Measurements from ENCODE around the gene SELENOV.

Gene SELENOV

GRCh38 chr19:39524495-39524894 is 9.6 kb downstream of the SELENOV start:
- no peak for DNase-seq

DNA sequence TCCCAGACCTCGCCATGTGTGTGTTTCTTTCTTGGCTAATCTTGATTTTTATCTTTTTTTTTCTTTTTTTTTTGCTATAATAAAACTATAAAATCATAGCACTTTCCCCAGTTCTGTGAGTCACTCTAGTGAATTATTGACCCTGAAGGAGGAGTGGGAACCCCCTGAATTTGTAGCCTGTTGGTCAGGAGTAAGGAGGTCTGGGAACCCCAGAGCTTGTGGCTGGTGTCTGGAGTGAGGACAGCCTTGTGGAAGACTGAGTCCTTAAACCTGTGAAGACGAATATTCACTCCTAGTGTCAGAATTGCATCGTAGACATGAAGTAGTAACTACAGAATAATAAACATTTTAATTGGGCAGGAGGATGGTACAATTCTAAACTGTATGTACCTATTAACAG is 10.3 kb downstream of the SELENOV start:
- no peak for DNase-seq

- DNase-seq: no peak
Measured at GRCh38 chr19:39531834-39532232, 16.9 kb downstream of the SELENOV start.

- peak; percentile 93 for DNase-seq
Measured at GRCh38 chr19:39532233-39533002, 17.5 kb downstream of the SELENOV start, which contains the start of gene EID2B. Gene EID2B (minus strand): TSS chr19:39532852. CDS start chr19:39532802, 50 bp downstream.

GRCh38 chr19:39533003-39533512 is 18.1 kb downstream of the SELENOV start:
- DNase-seq: no peak

DNA sequence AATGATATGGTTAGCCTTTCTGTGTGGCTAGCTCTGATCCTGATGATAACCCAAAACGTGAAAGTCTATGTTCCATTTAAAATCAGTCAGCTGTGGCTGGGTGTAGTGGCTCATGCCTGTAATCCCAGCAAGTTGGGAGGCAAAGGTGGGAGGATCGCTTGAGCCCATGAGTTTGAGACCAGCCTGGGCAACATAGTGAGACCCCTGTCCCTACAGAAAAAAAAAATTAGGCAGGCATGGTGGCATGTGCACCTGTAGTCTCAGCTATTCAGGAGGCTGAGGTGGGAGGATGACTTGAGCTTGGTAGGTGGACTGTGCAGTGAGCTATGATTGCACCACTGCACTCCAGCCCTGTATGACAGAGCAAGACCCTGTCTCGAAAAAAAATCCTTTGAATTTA is 18.9 kb downstream of the SELENOV start:
- DNase-seq: no peak

DNA sequence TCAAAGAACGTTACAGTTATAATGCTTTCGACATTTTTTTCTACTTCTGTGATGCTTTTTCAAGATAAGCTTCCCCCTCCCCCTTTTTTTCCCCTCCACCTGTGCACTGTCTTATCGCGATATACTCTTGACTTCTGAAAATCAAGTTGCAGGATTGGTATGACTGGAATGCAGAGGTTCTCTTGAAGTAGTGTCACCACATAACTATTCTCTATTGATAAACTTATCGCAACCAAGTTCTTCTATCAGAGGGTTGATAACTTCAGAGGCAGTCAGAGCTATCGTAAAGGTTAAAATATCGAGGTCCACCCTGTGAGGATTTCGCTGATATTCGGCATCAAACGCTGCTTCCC is 24.2 kb downstream of the SELENOV start:
- DNase-seq: peak; percentile 44

- DNase-seq: peak; percentile 94
Measured at GRCh38 chr19:39539518-39540332, 24.8 kb downstream of the SELENOV start, which contains the start of gene EID2. Gene EID2 (minus strand): TSS chr19:39540161. CDS start chr19:39540079, 82 bp downstream.

GRCh38 chr19:39540333-39540673 is 25.4 kb downstream of the SELENOV start:
- DNase-seq: no peak

DNA sequence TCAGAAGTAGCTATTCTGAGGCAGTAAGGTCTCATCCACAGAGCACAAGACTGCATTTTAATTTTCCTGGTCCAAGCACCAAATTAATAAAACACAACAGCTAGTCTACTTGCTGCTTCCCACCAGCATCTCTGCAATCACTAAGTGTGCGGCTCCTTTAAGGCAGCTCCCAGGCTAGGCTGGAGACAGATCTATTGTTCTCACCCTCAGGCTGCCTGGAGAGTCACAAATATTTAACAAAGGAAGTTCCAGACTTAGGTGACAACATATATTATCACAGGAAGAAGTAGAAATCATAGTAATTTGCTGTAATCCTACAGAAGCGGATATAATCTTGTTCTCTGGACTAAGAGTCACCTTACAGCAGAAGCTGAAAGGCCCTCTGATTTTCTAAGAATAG is 27.3 kb downstream of the SELENOV start:
- no peak for DNase-seq

- no peak for DNase-seq
Measured at GRCh38 chr19:39543477-39543857, 28.5 kb downstream of the SELENOV start.

DNA sequence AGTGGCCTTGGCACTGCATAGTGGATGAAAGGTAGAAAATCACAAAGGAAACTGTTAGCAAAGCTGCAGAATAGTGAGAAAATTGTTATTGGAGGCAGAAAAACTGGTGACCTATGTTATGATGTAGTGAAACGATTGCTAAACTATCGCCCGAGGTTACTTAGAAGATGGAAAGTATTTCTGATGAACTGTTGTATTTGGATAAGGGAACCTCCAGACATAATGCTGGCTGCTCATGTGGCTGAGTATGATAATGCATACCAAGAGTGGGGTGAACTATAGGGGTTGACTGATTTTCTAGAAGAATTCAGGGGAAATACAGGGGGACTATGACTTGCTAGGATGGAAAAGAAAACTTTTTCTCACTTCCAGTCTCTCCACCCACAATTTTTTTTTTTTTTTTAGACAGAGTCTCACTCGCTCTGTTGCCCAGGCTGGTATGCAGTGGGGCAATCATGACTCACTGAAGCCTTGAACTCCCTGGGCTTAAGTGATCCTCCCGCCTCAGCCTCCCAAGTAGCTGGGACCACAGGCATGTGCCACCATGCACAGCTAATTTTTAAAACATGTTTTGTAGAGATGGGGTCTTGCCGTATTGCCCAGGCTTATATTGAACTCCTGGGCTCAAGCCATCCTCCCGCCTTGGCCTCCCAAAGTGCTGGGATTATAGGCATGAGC is 29.4 kb downstream of the SELENOV start:
- no peak for DNase-seq

DNA sequence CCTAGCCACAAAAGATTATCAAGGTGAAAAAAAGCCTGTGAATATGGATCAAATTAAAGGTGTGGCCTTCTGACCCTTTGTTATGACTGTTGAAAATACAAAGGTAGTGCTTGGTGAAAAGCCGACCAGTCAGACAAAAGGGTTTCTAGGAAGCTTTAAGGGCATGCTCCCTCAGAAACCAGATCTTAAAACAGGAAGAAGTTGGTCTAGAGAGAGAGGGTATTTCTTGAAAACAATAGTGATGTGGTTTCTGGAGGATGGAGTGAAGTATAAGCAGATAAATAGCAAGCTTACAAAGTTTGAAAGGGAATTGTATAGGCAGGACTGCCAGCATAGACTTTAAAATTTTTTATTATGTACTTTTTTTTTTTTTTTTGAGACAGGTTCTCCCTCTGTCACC is 30.0 kb downstream of the SELENOV start:
- DNase-seq: no peak

DNA sequence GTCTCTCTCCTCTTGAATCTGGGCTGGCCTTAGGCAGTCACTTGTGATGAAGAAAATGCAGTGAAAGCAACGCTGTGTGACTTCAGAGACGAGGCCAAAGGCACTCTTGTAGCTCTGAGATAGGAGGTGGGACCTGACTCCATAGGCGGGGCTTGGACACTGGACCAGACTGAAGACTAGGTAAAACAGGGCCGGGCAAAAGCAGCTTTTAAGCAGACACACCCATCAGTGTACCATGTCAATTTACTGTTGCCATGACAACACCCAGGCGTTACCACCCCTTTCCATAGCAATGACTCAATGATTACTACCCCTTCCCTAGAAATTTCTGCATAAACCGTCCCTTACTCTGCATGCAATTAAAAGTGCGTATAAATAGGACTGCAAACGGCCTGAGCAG is 31.7 kb downstream of the SELENOV start:
- no peak for DNase-seq

GRCh38 chr19:39550197-39550596 is 35.3 kb downstream of the SELENOV start:
- no peak for DNase-seq

DNA sequence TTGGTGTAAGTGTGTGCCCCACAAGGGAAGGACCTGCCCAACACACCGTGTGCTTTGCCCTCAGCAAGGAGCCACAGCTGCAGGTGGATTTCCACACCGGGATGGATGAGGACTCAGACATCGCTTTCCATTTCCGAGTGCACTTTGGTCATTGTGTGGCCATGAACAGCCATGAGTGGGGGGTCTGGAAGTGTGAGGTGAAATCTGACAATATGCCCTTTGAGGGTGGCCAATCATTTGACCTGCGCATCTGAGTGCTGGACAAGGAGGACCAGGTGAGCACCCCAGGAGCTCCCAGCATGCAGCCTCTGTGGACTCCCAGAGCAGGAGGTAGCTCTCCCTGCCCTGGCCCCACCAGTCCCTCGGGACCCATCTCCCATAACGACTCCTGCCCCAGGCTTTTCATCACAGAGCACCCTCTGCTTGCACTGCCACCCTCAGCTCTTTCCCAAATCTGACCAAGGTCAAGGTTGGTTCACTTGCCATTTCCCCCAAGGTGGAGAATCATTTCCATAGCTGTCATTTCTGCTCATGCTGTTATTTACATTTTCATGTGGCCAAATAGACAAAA is 38.2 kb downstream of the SELENOV start:
- DNase-seq: no peak

DNA sequence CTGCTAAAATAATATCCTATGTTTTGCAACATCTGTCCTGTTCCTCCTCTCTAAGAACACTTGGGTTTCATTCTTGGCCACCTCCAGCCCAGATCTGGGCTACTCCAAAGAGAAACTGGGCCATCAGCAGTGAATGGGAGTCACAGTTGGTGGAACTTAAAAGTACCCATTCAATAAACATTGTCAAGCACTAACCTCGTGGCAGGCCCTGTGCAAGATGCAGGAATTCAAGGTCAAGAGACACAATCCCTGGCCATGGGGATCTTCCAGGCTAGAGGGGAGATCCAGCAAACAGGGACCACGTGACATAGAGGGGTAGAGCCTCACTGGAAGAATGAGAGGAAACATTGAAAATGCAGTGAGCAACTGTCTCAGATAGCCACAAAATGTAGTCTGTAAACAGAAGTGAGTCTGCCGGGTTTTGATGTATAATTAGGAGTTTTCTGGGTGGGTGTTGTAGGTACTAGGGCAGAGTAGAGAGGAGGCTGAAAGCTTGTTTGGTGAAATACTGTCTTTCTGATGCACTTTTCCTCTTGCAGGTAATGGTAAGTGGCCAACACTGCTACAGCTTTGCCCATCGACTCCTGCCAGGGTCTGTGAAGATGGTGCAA is 39.9 kb downstream of the SELENOV start:
- no peak for DNase-seq

- DNase-seq: no peak
Measured at GRCh38 chr19:39555883-39556282, 40.9 kb downstream of the SELENOV start.

- DNase-seq: no peak
Measured at GRCh38 chr19:39557811-39558623, 43.1 kb downstream of the SELENOV start.

DNA sequence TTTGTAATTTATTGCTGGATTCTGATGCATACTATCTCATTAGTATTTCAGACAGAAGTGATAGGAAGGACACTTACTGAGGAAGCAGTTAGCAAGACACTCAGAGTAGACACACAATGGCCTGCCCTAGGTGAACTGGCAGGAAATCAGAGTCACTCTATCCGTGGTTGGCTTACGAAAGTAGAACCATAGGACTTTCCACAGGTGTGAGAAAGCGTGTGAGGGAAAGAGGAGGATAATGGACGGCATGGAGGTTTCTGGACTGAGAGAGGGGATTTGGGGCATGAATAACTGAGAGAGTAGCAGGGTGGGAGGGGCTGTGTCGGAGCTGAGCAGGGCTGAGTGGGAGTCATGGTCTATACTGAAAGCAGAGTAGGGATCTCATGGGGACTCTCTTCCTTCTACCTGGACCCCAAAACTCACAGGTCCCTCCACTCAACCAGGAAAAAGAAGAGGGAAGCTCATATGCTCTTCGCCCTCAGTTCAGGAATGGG is 43.7 kb downstream of the SELENOV start:
- DNase-seq: no peak

GRCh38 chr19:39563408-39563807 is 48.5 kb downstream of the SELENOV start:
- DNase-seq: peak; percentile 42

- DNase-seq: no peak
Measured at GRCh38 chr19:39566064-39566463, 51.1 kb downstream of the SELENOV start.

Measured in HCEC 1CT (cell line).